ENCODE results near the gene CDK17.
"Not testable (repeated sequence)": the region's sequence is repeated elsewhere in the genome, so short reads cannot be mapped to it uniquely, and the experiment has no call there.

The CDK17 gene

GRCh38 chr12:96387981-96388380 lies 12.3 kb downstream of the CDK17 start:
- DNase-seq (ENCODE audit: low spot score): no peak

- no peak for DNase-seq (ENCODE audit: low spot score)
Observed at GRCh38 chr12:96386794-96387193, 13.4 kb downstream of the CDK17 start.

- no peak for DNase-seq (ENCODE audit: low spot score)
Observed at GRCh38 chr12:96383991-96384390, 16.2 kb downstream of the CDK17 start.

- no peak for DNase-seq (ENCODE audit: low spot score)
Observed at GRCh38 chr12:96383371-96383770, 16.9 kb downstream of the CDK17 start.

GRCh38 chr12:96379743-96380142 lies 20.5 kb downstream of the CDK17 start:
- not testable (repeated sequence) for DNase-seq (ENCODE audit: low spot score)

GRCh38 chr12:96378319-96378718 lies 21.9 kb downstream of the CDK17 start:
- DNase-seq (ENCODE audit: low spot score): no peak

GRCh38 chr12:96376865-96377264 lies 23.4 kb downstream of the CDK17 start:
- no peak for DNase-seq (ENCODE audit: low spot score)

- no peak for DNase-seq (ENCODE audit: low spot score)
Observed at GRCh38 chr12:96375841-96376604, 24.2 kb downstream of the CDK17 start.

- no peak for DNase-seq (ENCODE audit: low spot score)
Observed at GRCh38 chr12:96375170-96375569, 25.1 kb downstream of the CDK17 start.

GRCh38 chr12:96371790-96372699 lies 28.2 kb downstream of the CDK17 start:
- DNase-seq (ENCODE audit: low spot score): no peak

- DNase-seq (ENCODE audit: low spot score): no peak
Observed at GRCh38 chr12:96371138-96371789, 29.0 kb downstream of the CDK17 start.

GRCh38 chr12:96368687-96369086 lies 31.6 kb downstream of the CDK17 start:
- no peak for DNase-seq (ENCODE audit: low spot score)

- DNase-seq (ENCODE audit: low spot score): no peak
Observed at GRCh38 chr12:96368233-96368632, 32.0 kb downstream of the CDK17 start.

GRCh38 chr12:96366381-96366654 lies 33.9 kb downstream of the CDK17 start:
- no peak for DNase-seq (ENCODE audit: low spot score)

GRCh38 chr12:96365604-96366380 lies 34.4 kb downstream of the CDK17 start:
- no peak for DNase-seq (ENCODE audit: low spot score)

- DNase-seq (ENCODE audit: low spot score): no peak
Observed at GRCh38 chr12:96364092-96364700, 36.0 kb downstream of the CDK17 start.

GRCh38 chr12:96361074-96361473 lies 39.2 kb downstream of the CDK17 start:
- DNase-seq (ENCODE audit: low spot score): no peak

GRCh38 chr12:96360550-96360949 lies 39.7 kb downstream of the CDK17 start:
- no peak for DNase-seq (ENCODE audit: low spot score)

- no peak for DNase-seq (ENCODE audit: low spot score)
Observed at GRCh38 chr12:96359328-96359727, 40.9 kb downstream of the CDK17 start.

- DNase-seq (ENCODE audit: low spot score): no peak
Observed at GRCh38 chr12:96356831-96357230, 43.4 kb downstream of the CDK17 start.

- DNase-seq (ENCODE audit: low spot score): no peak
Observed at GRCh38 chr12:96354844-96355534, 45.2 kb downstream of the CDK17 start.

Data from COLO829 (cell line).